Common myeloid progenitor, CD34-positive (primary cell): ENCODE data around the gene CHADL.
"Not testable (repeated sequence)": the region's sequence is repeated elsewhere in the genome, so short reads cannot be mapped to it uniquely, and the experiment has no call there.

ENCODE experiments used
- CTCF ChIA-PET: fragments of 350-600 bp; sonication (Branson Sonifier 250); formaldehyde crosslinking; loops from one replicate; lab custom pipeline; 2021; ENCODE audit warnings: antibody characterized with exemption; lab: Charles Lee
- POLR2A ChIA-PET: fragments of 350-600 bp; sonication (Branson Sonifier 250); formaldehyde crosslinking; loops from one replicate; lab custom pipeline; 2021; ENCODE audit warnings: antibody characterized with exemption; lab: Charles Lee
- DNase-seq, 3 donors: peaks; one replicate each; pipeline versions ENCODE4 v3.0.0 to v3.0.0-alpha.2; 2013
- H3K27ac ChIP-seq, 2 experiments: 1 replicate in 1 of 2; 2 replicates in 1 of 2; pipeline ENCODE4 v1.7.0; 2013; ENCODE audit warnings: inconsistent platforms in 2 of 2, low read length in 2 of 2, mild to moderate bottlenecking in 2 of 2, low read depth in 1 of 2, moderate library complexity in 1 of 2; ENCODE audit not compliant: severe bottlenecking in 2 of 2, insufficient read depth in 1 of 2, poor library complexity in 1 of 2
- H3K27me3 ChIP-seq, 5 experiments: replicated peaks in 2 of 5; 1 replicate in 3 of 5; 2 replicates in 2 of 5; pipeline versions ENCODE4 v1.6.1 to v1.7.0; 2013; ENCODE audit warnings: low read length in 4 of 5, mild to moderate bottlenecking in 2 of 5, moderate library complexity in 2 of 5, inconsistent platforms in 1 of 5; ENCODE audit not compliant: insufficient read depth in 5 of 5, control insufficient read depth in 4 of 5
- H3K36me3 ChIP-seq, 4 experiments: 1 replicate in 2 of 4; 2 replicates in 2 of 4; pipeline versions ENCODE4 v1.6.1 to v1.7.0; 2013; ENCODE audit warnings: low read length in 3 of 4, control low read depth in 1 of 4, mild to moderate bottlenecking in 1 of 4; ENCODE audit not compliant: control insufficient read depth in 4 of 4, insufficient read depth in 4 of 4
- H3K4me1 ChIP-seq, 4 experiments: 1 replicate in 3 of 4; 2 replicates in 1 of 4; pipeline versions ENCODE4 v1.6.1 to v1.7.1; 2013; ENCODE audit warnings: low read length in 3 of 4, mild to moderate bottlenecking in 3 of 4, control low read depth in 1 of 4, inconsistent platforms in 1 of 4, moderate library complexity in 1 of 4; ENCODE audit not compliant: control insufficient read depth in 4 of 4, insufficient read depth in 4 of 4; ENCODE audit errors: control extremely low read depth in 1 of 4
- H3K4me3 ChIP-seq, 7 experiments: 1 replicate in 4 of 7; 2 replicates in 3 of 7; pipeline versions ENCODE4 v1.5.1 to v1.7.0; 2013; ENCODE audit warnings: mild to moderate bottlenecking in 7 of 7, low read length in 6 of 7, moderate library complexity in 6 of 7, inconsistent platforms in 2 of 7, low read depth in 2 of 7, control low read depth in 1 of 7; ENCODE audit not compliant: insufficient read depth in 4 of 7, control insufficient read depth in 1 of 7; ENCODE audit errors: extremely low read depth in 1 of 7
- H3K9me3 ChIP-seq, 5 experiments: 1 replicate in 4 of 5; 2 replicates in 1 of 5; pipeline versions ENCODE4 v1.6.1 to v1.7.1; 2013; ENCODE audit warnings: low read length in 4 of 5, mild to moderate bottlenecking in 2 of 5, inconsistent platforms in 1 of 5, low read depth in 1 of 5, moderate library complexity in 1 of 5; ENCODE audit not compliant: control insufficient read depth in 4 of 5, insufficient read depth in 2 of 5; ENCODE audit errors: control extremely low read depth in 1 of 5
- WGBS: methylation state at CpG from one replicate; pipeline ENCODE4 v1.1.5; 2013; ENCODE audit not compliant: insufficient coverage; 5-methylcytosine and 5-hydroxymethylcytosine counted together

The CHADL gene

GRCh38 chr22:41180362-41180761 lies 60.4 kb downstream of the CHADL start:
- H3K9me3 ChIP-seq, POLR2A ChIA-PET, H3K4me1 ChIP-seq, H3K4me3 ChIP-seq, H3K27me3 ChIP-seq, DNase-seq: not testable (repeated sequence)
- Histone ChIP-seq H3K36me3 (peaks cover 11 to 45% (median 28%) of the 10 kb centered on the region in 4 experiments), H3K27ac (peak overlapping the region in 1 of 2 experiments; percentile 2)
- CTCF ChIA-PET = interaction anchor here (3.3 kb wide), 1 partner anchor 57 kb away, joined by 10 read pairs; no protein-coding TSS in a partner anchor
- 96% methylated on average over 3 of the region's 6 CpGs for WGBS
